Measurements from ENCODE around the gene POU2F1. TPM values are rescaled to one million over a fixed set of nuclear protein-coding genes. Genes with fewer than 3 reads are reported as not detected.

The POU2F1 gene
- total RNA-seq, 4 donors from 2014 or later, result 14.0 to 45.5 (median 19.8) TPM

DNA sequence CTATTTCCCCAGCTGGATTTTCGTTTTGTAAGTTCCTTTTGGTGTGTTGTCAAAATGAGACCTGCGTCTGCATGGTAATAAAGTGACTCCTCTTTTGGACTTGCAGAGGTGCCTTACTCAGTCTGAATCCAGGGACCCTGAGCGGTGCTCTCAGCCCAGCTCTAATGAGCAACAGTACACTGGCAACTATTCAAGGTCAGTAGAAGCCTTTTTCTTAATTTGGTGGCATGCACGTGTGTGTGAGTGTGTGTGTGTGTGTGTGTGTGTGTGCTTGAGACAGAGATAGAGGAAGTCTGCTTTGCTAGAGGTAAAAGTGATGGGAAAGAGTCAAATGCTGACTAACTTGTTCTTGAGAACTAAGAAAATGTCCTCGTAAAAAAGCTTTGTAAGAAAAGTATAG is 192.2 kb downstream of the POU2F1 start:
- TF ChIP-seq, protein P1, sequence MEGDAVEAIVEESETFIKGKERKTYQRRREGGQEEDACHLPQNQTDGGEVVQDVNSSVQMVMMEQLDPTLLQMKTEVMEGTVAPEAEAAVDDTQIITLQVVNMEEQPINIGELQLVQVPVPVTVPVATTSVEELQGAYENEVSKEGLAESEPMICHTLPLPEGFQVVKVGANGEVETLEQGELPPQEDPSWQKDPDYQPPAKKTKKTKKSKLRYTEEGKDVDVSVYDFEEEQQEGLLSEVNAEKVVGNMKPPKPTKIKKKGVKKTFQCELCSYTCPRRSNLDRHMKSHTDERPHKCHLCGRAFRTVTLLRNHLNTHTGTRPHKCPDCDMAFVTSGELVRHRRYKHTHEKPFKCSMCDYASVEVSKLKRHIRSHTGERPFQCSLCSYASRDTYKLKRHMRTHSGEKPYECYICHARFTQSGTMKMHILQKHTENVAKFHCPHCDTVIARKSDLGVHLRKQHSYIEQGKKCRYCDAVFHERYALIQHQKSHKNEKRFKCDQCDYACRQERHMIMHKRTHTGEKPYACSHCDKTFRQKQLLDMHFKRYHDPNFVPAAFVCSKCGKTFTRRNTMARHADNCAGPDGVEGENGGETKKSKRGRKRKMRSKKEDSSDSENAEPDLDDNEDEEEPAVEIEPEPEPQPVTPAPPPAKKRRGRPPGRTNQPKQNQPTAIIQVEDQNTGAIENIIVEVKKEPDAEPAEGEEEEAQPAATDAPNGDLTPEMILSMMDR (IDR thresholded peaks at IDR 0.05), result no peak
- TF ChIP-seq POLR2A (IDR thresholded peaks at IDR 0.05), result no peak
- intact Hi-C loops (cut with DNase I), result no loop called here
- 86 to 89% methylated on average over 5 of the region's 5 CpGs for WGBS, 2 donors
- no peak for DNase-seq
- H3K9me3 ChIP-seq, result no peaks in the 10 kb centered on the region
- no peak overlapping the region for H3K27ac ChIP-seq
- H3K4me3 ChIP-seq (replicated peaks in 1 of 3), result no peak overlapping the region
- no peaks in the 10 kb centered on the region for H3K27me3 ChIP-seq
- peaks cover 22 to 23% of the 10 kb centered on the region in 2 donors for H3K36me3 ChIP-seq
- H3K4me1 ChIP-seq, result no peaks in the 10 kb centered on the region

DNA sequence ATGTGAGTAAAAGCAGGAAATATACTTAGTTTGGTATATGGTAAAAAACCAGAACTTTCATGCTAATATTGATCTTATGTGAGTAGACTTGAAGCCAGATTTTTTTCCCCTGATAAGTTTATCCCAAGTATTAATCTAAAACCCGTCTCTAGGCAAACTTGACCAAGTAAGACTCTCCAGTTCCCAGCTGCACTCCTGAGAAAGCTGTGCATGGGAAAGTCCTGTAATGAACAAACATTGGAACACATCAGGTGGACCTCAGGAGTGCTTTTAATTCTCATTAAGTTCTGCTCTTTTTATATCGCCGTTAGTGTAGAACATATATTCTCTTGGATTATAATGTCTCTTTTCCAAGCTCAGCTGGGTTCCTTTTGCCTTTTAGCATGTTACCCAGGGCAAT is 192.6 kb downstream of the POU2F1 start:
- no peak overlapping the region for H3K27ac ChIP-seq
- intact Hi-C loops (cut with DNase I), result no loop called here
- no peaks in the 10 kb centered on the region for H3K4me1 ChIP-seq
- H3K9me3 ChIP-seq, result no peaks in the 10 kb centered on the region
- no peak overlapping the region for H3K4me3 ChIP-seq (replicated peaks in 1 of 3)
- WGBS, 2 donors, result 94 to 95% methylated on average over 3 of the region's 3 CpGs
- TF ChIP-seq, protein P1 (IDR thresholded peaks at IDR 0.05), result no peak
- TF ChIP-seq POLR2A (IDR thresholded peaks at IDR 0.05), result no peak
- H3K36me3 ChIP-seq, result peaks cover 22 to 23% of the 10 kb centered on the region in 2 donors
- no peaks in the 10 kb centered on the region for H3K27me3 ChIP-seq
- no peak for DNase-seq

DNA sequence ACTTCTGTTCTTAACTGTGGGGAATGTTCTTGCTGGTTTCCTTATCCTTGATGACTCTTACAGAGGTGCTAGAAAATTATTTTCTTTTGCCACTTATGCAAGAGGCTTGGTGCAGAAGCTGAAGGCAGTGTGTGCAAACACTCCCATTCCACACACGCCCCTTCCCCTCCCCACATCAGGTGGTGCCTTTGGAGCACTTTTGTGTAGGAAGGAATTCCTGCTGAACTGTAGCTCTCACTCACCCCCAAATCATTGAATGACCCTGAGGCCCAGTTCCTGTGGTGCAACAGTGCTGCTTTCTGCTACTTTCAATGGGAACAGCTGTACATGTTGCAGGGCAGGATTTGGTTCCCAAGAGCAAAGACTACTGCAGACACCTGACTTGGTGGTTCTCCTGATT is 195.8 kb downstream of the POU2F1 start:
- no peaks in the 10 kb centered on the region for H3K27me3 ChIP-seq
- H3K36me3 ChIP-seq, result peaks cover 22 to 23% of the 10 kb centered on the region in 2 donors
- H3K4me3 ChIP-seq (replicated peaks in 1 of 3), result no peak overlapping the region
- intact Hi-C loops (cut with DNase I), result no loop called here
- WGBS, 2 donors, result 94 to 100% methylated on average over 1 of the region's 1 CpG
- no peaks in the 10 kb centered on the region for H3K4me1 ChIP-seq
- H3K27ac ChIP-seq, result no peak overlapping the region
- no peaks in the 10 kb centered on the region for H3K9me3 ChIP-seq
- DNase-seq, result no peak
- TF ChIP-seq, protein P1 (IDR thresholded peaks at IDR 0.05), result no peak
- no peak for TF ChIP-seq POLR2A (IDR thresholded peaks at IDR 0.05)

DNA sequence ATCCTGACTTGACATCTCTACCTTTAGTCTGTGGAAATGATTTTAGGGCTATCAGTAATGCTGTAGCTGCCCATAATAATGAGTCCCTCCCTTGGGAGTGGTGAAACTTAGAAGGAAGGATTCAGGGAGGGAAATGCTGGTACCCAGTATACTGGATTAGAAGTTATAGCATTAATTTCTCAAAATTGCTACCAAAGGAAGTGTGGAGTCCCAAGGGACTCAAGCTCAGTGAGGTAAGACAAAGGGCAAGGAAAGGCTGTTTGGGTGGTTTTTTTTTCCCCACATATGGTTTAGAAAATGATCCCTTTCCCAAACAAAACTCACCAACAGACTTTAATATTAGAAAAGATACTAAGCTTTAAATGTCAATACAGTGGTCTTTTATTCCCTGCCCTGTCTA is 197.7 kb downstream of the POU2F1 start:
- H3K27me3 ChIP-seq, result no peaks in the 10 kb centered on the region
- no peaks in the 10 kb centered on the region for H3K4me1 ChIP-seq
- TF ChIP-seq, protein P1 (IDR thresholded peaks at IDR 0.05), result no peak
- no peak for TF ChIP-seq POLR2A (IDR thresholded peaks at IDR 0.05)
- no peak for DNase-seq
- H3K36me3 ChIP-seq, result peaks cover 8 to 13% of the 10 kb centered on the region in 2 donors
- H3K4me3 ChIP-seq (replicated peaks in 1 of 3), result no peak overlapping the region
- H3K27ac ChIP-seq, result no peak overlapping the region
- intact Hi-C loops (cut with DNase I), result no loop called here
- H3K9me3 ChIP-seq, result no peaks in the 10 kb centered on the region

DNA sequence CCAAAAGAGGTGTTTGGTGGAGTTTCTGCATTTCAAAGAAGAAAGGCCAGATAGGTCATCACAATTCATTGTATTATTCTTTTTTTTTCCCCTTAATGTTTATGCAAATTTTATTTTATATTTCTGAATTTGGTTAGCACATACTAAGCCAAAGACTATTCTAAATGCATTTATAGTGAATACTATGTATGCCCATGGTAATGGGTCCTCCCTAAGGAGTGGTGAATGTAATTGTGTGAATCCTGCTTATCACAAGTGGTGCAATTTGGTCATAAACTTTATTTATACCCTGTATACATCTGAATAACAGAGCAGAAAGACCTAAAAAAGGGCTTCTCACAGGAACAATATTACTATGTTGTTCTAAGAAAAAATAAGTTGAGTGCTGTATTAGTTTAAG is 198.6 kb downstream of the POU2F1 start:
- Histone ChIP-seq H3K4me1 (no peaks in the 10 kb centered on the region), H3K36me3 (peaks cover 8 to 13% of the 10 kb centered on the region in 2 donors), H3K27me3 (no peaks in the 10 kb centered on the region), H3K9me3 (no peaks in the 10 kb centered on the region), H3K4me3 (replicated peaks in 1 of 3) (no peak overlapping the region), H3K27ac (no peak overlapping the region)
- DNase-seq, result no peak
- intact Hi-C loops (cut with DNase I), result no loop called here
- TF ChIP-seq, protein P1 (IDR thresholded peaks at IDR 0.05), result no peak
- TF ChIP-seq POLR2A (IDR thresholded peaks at IDR 0.05), result no peak

Data from thyroid gland (tissue), 4 donors.